Endothelial cell of umbilical vein (primary cell): ENCODE data around the gene PIK3AP1. TPM values are rescaled to one million over a fixed set of nuclear protein-coding genes. Genes with fewer than 3 reads are reported as not detected.

ENCODE experiments used
- BruUV-seq: library from RNA; stranded (reverse); fragments of 400-500 nt; replicated peaks from 2 replicates; lab custom pipeline; 2021; lab: Mats Ljungman, UMichigan
- CTCF ChIA-PET: fragments of 300-600, 350-600 bp; sonication (Branson Sonifier 250); formaldehyde crosslinking; loops from one replicate; lab custom pipeline; 2021; ENCODE audit warnings: antibody characterized with exemption, inconsistent platforms; lab: Charles Lee
- POLR2A ChIA-PET: fragments of 300-600, 350-600 bp; sonication (Branson Sonifier 250); formaldehyde crosslinking; loops from one replicate; lab custom pipeline; 2021; ENCODE audit warnings: antibody characterized with exemption, inconsistent platforms; lab: Charles Lee
- DNase-seq: peaks from one replicate; pipeline ENCODE4 v3.0.0-alpha.2; 2011; ENCODE audit warnings: low read depth, low spot score
- FAIRE-seq: peaks from 2 replicates; lab custom pipeline; 2011; peaks lifted over from hg19 to GRCh38; lab: Jason Lieb, UNC
- H2AFZ ChIP-seq: 2 replicates; pipeline ENCODE4 v1.6.0; 2012; ENCODE audit warnings: low read depth, low read length, control low read depth, inconsistent platforms
- H3K27ac ChIP-seq: 2 replicates; pipeline ENCODE4 v1.5.1; 2011; ENCODE audit warnings: low read depth, mild to moderate bottlenecking, control low read depth, low read length, moderate library complexity; ENCODE audit not compliant: insufficient read depth
- H3K27me3 ChIP-seq, 2 experiments: 2 replicates each; pipeline versions ENCODE4 v1.6.0 to v1.6.1; 2011; ENCODE audit warnings: low read length in 2 of 2, mixed read lengths in 1 of 2; ENCODE audit not compliant: control insufficient read depth in 2 of 2, insufficient read depth in 2 of 2
- H3K36me3 ChIP-seq, 2 experiments: 2 replicates in 1 of 2; 3 replicates in 1 of 2; pipeline ENCODE4 v1.5.1; 2011; ENCODE audit warnings: low read length in 2 of 2, mild to moderate bottlenecking in 1 of 2, moderate library complexity in 1 of 2; ENCODE audit not compliant: control insufficient read depth in 2 of 2, insufficient read depth in 2 of 2; ENCODE audit errors: extremely low read depth in 1 of 2
- H3K4me1 ChIP-seq: 3 replicates; pipeline ENCODE4 v1.5.1; 2011; ENCODE audit warnings: mild to moderate bottlenecking, low read length; ENCODE audit not compliant: control insufficient read depth, insufficient read depth; ENCODE audit errors: extremely low read depth
- H3K4me2 ChIP-seq: 2 replicates; pipeline ENCODE4 v1.6.1; 2011; ENCODE audit warnings: low read length, control low read depth, mixed read lengths; ENCODE audit not compliant: insufficient read depth
- H3K4me3 ChIP-seq, 3 experiments: fragments of 200-600 bp in 1 of 3; sonication (generic), shearing (Covaris generic) in 1 of 3; replicated peaks in 1 of 3; 2 replicates each; pipeline ENCODE4 v1.5.1; 2011 to 2016; ENCODE audit warnings: control low read depth in 3 of 3, low read length in 3 of 3, mild to moderate bottlenecking in 2 of 3, inconsistent platforms in 1 of 3, low read depth in 1 of 3, moderate library complexity in 1 of 3; ENCODE audit not compliant: insufficient read depth in 1 of 3
- H3K79me2 ChIP-seq: 2 replicates; pipeline ENCODE4 v1.6.0; 2012; ENCODE audit warnings: low read length, inconsistent platforms; ENCODE audit not compliant: control insufficient read depth, insufficient read depth
- H3K9ac ChIP-seq: replicated peaks from 2 replicates; pipeline ENCODE3; 2011; ENCODE audit warnings: low read length, control low read depth; ENCODE audit not compliant: insufficient read depth; ENCODE audit errors: extremely low read depth
- H3K9me1 ChIP-seq: replicated peaks from 3 replicates; pipeline ENCODE4 v1.6.0; 2011; ENCODE audit warnings: mild to moderate bottlenecking, low read length; ENCODE audit not compliant: control insufficient read depth, insufficient read depth; ENCODE audit errors: extremely low read depth
- H3K9me3 ChIP-seq: replicated peaks from 2 replicates; pipeline ENCODE4 v1.5.1; 2012; ENCODE audit warnings: low read length, inconsistent platforms; ENCODE audit not compliant: control insufficient read depth, insufficient read depth
- H4K20me1 ChIP-seq: replicated peaks from 2 replicates; pipeline ENCODE3; 2011; ENCODE audit warnings: mild to moderate bottlenecking, low read length; ENCODE audit not compliant: control insufficient read depth, insufficient read depth; ENCODE audit errors: extremely low read depth
- CTCF ChIP-seq, 2 donors: IDR thresholded peaks; 1 replicate in 1 of 2; 2 replicates in 1 of 2; pipeline ENCODE4 v1.5.1; 2011; ENCODE audit warnings: low read length in 2 of 2, mild to moderate bottlenecking in 2 of 2, moderate library complexity in 2 of 2, control low read depth in 1 of 2, inconsistent platforms in 1 of 2, low read depth in 1 of 2; ENCODE audit not compliant: insufficient read depth in 1 of 2; ENCODE audit errors: extremely low read depth in 1 of 2
- EZH2 ChIP-seq: IDR thresholded peaks from 2 replicates; pipeline ENCODE4 v1.6.1; 2012; ENCODE audit warnings: borderline replicate concordance, low read depth, mild to moderate bottlenecking, moderate library complexity, low read length, inconsistent platforms; ENCODE audit not compliant: severe bottlenecking
- GATA2 ChIP-seq: IDR thresholded peaks from 2 replicates; pipeline ENCODE4 v1.7.0; 2011; ENCODE audit warnings: low read depth, mild to moderate bottlenecking, moderate library complexity, mixed read lengths, low read length; ENCODE audit not compliant: insufficient read length, insufficient read depth
- JUN ChIP-seq: IDR thresholded peaks from 2 replicates; pipeline ENCODE4 v1.6.1; 2011; ENCODE audit warnings: borderline replicate concordance, low read depth; ENCODE audit not compliant: insufficient read length, insufficient read depth
- MAX ChIP-seq: IDR thresholded peaks from 2 replicates; pipeline ENCODE4 v1.6.1; 2011; ENCODE audit not compliant: insufficient read depth, insufficient read length
- MYC ChIP-seq: IDR thresholded peaks from one replicate; pipeline ENCODE4 v1.6.1; 2011; ENCODE audit warnings: mild to moderate bottlenecking, low read depth, low read length
- POLR2A ChIP-seq: IDR thresholded peaks from 2 replicates; pipeline ENCODE4 v1.6.1; 2012; ENCODE audit warnings: low read depth, mild to moderate bottlenecking, control low read depth, low read length
- POLR2AphosphoS5 ChIP-seq: IDR thresholded peaks from 2 replicates; pipeline ENCODE4 v1.6.1; 2012; ENCODE audit warnings: low read depth, mild to moderate bottlenecking, control low read depth, low read length, moderate library complexity; ENCODE audit not compliant: insufficient read depth
- dilution Hi-C: fragments of 300-500 bp; cut with MboI; formaldehyde crosslinking; loops from one replicate; pipeline ENCODE4 v1.15.0; 2019; ENCODE audit warnings: low sequenced_read_pairs; ENCODE audit not compliant: extremely low pct_ligation_motif_present
- intact Hi-C: fragments of 100-400 bp; cut with micrococcal nuclease; formaldehyde crosslinking; loops from one replicate; pipeline ENCODE4 v1.10.0; 2022
- polyA plus RNA-seq, 4 experiments: library from polyadenylated mRNA; depleted of rRNA in 3 of 4; stranded (reverse) in 3 of 4; unstranded in 1 of 4; fragments of >200 nt; gene quantifications; 2 replicates each; pipeline versions ENCODE4 v1.2.1 to v1.2.3, GENCODE V29; 2011 to 2012; ENCODE audit warnings: missing spikeins in 1 of 4
- total RNA-seq: library from RNA; stranded (reverse); gene quantifications from 2 replicates; pipeline ENCODE4 v1.2.3, GENCODE V29; 2021

PIK3AP1 gene
- total and polyA plus RNA-seq, 2 donors (not counting 3 experiments of a cell fraction or from before 2014, with no cell fraction given), result 0.04 TPM; not detected in 1

- H2AFZ ChIP-seq, result no peak overlapping the region
- peaks cover 0 to 6% of the 10 kb centered on the region in 2 experiments for H3K27me3 ChIP-seq
- no peaks in the 10 kb centered on the region for H3K9me3 ChIP-seq
- H3K4me1 ChIP-seq, result no peaks in the 10 kb centered on the region
- no peak for FAIRE-seq
- H3K79me2 ChIP-seq, result no peaks in the 10 kb centered on the region
- TF ChIP-seq JUN, result no peak
- no peak for TF ChIP-seq GATA2
- TF ChIP-seq POLR2AphosphoS5, result no peak
- peak; percentile 12 to 24 for TF ChIP-seq CTCF (IDR thresholded peaks at IDR 0.05; ENCODE audit: extremely low read depth in 1 of 2, insufficient read depth in 1 of 2, low read depth in 1 of 2, low read length in 2 of 2)
- TF ChIP-seq MYC, result no peak
- no peak for TF ChIP-seq POLR2A
- no peak for TF ChIP-seq EZH2
- TF ChIP-seq MAX, result no peak
- no peaks in the 10 kb centered on the region for H4K20me1 ChIP-seq
- no peak overlapping the region for H3K4me3 ChIP-seq
- BruUV-seq, result no TSS peak
- ChIA-PET POLR2A (no interaction called here), CTCF (interaction anchor here (0.6 to 4.0 kb wide), 7 partner anchors 9 to 381 kb away, joined by 3 to 53 read pairs (median 3); no protein-coding TSS in a partner anchor)
- H3K9ac ChIP-seq, result no peak overlapping the region
- intact Hi-C loops (loop anchor here (2.0 to 5.0 kb wide), 2 partner anchors 246 to 266 kb away; no protein-coding TSS in a partner anchor), dilution Hi-C loops (no loop called here)
- DNase-seq, result no peak
- H3K27ac ChIP-seq, result no peak overlapping the region
- H3K9me1 ChIP-seq, result no peaks in the 10 kb centered on the region
- H3K4me2 ChIP-seq, result no peak overlapping the region
- no peaks in the 10 kb centered on the region for H3K36me3 ChIP-seq
Observed at GRCh38 chr10:96642973-96643372, 77.3 kb downstream of the PIK3AP1 start.
